OCI-LY7 (cell line): ENCODE data around the gene SPRR2B. TPM values are rescaled to one million over a fixed set of nuclear protein-coding genes. Genes with fewer than 3 reads are reported as not detected.

Source experiments
- BruUV-seq: library from RNA; stranded (reverse); fragments of 400-500 nt; replicated peaks from 2 replicates; lab custom pipeline; 2021; lab: Mats Ljungman, UMichigan
- CTCF ChIA-PET: fragments of 300-600 bp; sonication (Branson Sonifier 250); formaldehyde crosslinking; loops from one replicate; lab custom pipeline; 2022; ENCODE audit warnings: antibody characterized with exemption; ENCODE audit not compliant: unreplicated experiment; lab: Charles Lee
- POLR2A ChIA-PET: fragments of 300-600 bp; sonication (Branson Sonifier 250); formaldehyde crosslinking; loops from one replicate; lab custom pipeline; 2022; ENCODE audit warnings: antibody characterized with exemption; lab: Charles Lee
- DNase-seq: peaks from one replicate; pipeline ENCODE4 v3.0.0-alpha.2; 2015; ENCODE audit warnings: low spot score
- H2AFZ ChIP-seq: fragments of 200-600 bp; sonication (generic), shearing (Covaris generic); 2 replicates; pipeline ENCODE4 v1.6.1; 2014; ENCODE audit warnings: mild to moderate bottlenecking, antibody characterized with exemption, low read length, moderate library complexity
- H3K27ac ChIP-seq: fragments of 200-600 bp; sonication (generic); 2 replicates; pipeline ENCODE4 v1.5.1; 2014; ENCODE audit warnings: mixed run types, low read depth, mild to moderate bottlenecking, moderate library complexity, low read length, inconsistent platforms; ENCODE audit not compliant: poor library complexity, severe bottlenecking
- H3K36me3 ChIP-seq: fragments of 200-600 bp; sonication (generic); 2 replicates; pipeline ENCODE4 v1.6.1; 2014; ENCODE audit warnings: mild to moderate bottlenecking, antibody characterized with exemption, low read length, moderate library complexity, mixed read lengths; ENCODE audit not compliant: insufficient read depth
- H3K4me1 ChIP-seq: fragments of 200-600 bp; sonication (generic); 2 replicates; pipeline ENCODE4 v1.5.1; 2014; ENCODE audit warnings: mild to moderate bottlenecking, low read length; ENCODE audit not compliant: insufficient read depth, poor library complexity, severe bottlenecking
- H3K4me2 ChIP-seq: fragments of 200-600 bp; sonication (generic); 2 replicates; pipeline ENCODE4 v1.6.1; 2014; ENCODE audit warnings: mild to moderate bottlenecking, low read length
- H3K4me3 ChIP-seq: fragments of 200-600 bp; sonication (generic); 2 replicates; pipeline ENCODE4 v1.5.1; 2014; ENCODE audit warnings: mild to moderate bottlenecking, low read depth, low read length; ENCODE audit not compliant: poor library complexity, severe bottlenecking
- H3K79me2 ChIP-seq: fragments of 200-600 bp; sonication (generic); 2 replicates; pipeline ENCODE4 v1.6.1; 2016; ENCODE audit warnings: low read depth, mild to moderate bottlenecking, low read length, moderate library complexity, mixed read lengths; ENCODE audit not compliant: insufficient read depth
- H3K9me2 ChIP-seq: fragments of 200-600 bp; sonication (generic); 2 replicates; pipeline ENCODE4 v1.6.1; 2016; ENCODE audit warnings: mild to moderate bottlenecking, low read length, mixed read lengths; ENCODE audit not compliant: insufficient read depth
- H3K9me3 ChIP-seq: fragments of 200-600 bp; sonication (generic); 2 replicates; pipeline ENCODE4 v1.6.1; 2014; ENCODE audit warnings: mild to moderate bottlenecking, mixed run types, low read length, mixed read lengths
- H4K20me1 ChIP-seq: fragments of 200-600 bp; sonication (generic); 2 replicates; pipeline ENCODE4 v1.6.1; 2014; ENCODE audit warnings: mild to moderate bottlenecking, antibody characterized with exemption, low read length, moderate library complexity, mixed read lengths; ENCODE audit not compliant: insufficient read depth
- CTCF ChIP-seq: fragments of 200-600 bp; sonication (generic); conservative IDR thresholded peaks from 2 replicates; pipeline ENCODE4 v1.5.1; 2014; ENCODE audit warnings: mild to moderate bottlenecking, antibody characterized with exemption, low read length, moderate library complexity, mixed read lengths
- EZH2phosphoT487 ChIP-seq: fragments of 200-600 bp; sonication (generic); IDR thresholded peaks from 2 replicates; pipeline ENCODE4 v1.6.1; 2018; ENCODE audit warnings: low read depth, borderline replicate concordance, mild to moderate bottlenecking, mixed run types, antibody characterized with exemption, low read length, moderate library complexity, mixed read lengths
- intact Hi-C: fragments of 100-400 bp; cut with micrococcal nuclease; formaldehyde crosslinking; loops from one replicate; pipeline ENCODE4 v1.10.0; 2022; ENCODE audit not compliant: unreplicated experiment
- total RNA-seq, 2 experiments: library from RNA; depleted of rRNA in 1 of 2; stranded (reverse); fragments of >200 nt in 1 of 2; shearing (Covaris generic) in 1 of 2; gene quantifications; 2 replicates each; pipeline ENCODE4 v1.2.3, GENCODE V29; 2014 to 2022

SPRR2B gene
- total RNA-seq, 2 experiments from 2014 or later: not detected

- ChIA-PET CTCF (no interaction called here), POLR2A (no interaction called here)
- Histone ChIP-seq H3K4me3 (no peak overlapping the region), H2AFZ (no peak overlapping the region), H3K27ac (no peak overlapping the region), H3K79me2 (no peaks in the 10 kb centered on the region), H4K20me1 (no peaks in the 10 kb centered on the region), H3K4me1 (no peaks in the 10 kb centered on the region), H3K9me2 (no peaks in the 10 kb centered on the region), H3K36me3 (no peaks in the 10 kb centered on the region), H3K4me2 (no peak overlapping the region), H3K9me3 (no peaks in the 10 kb centered on the region)
- intact Hi-C loops: no loop called here
- no peak for DNase-seq
- no peak for TF ChIP-seq CTCF
- no peak for TF ChIP-seq EZH2phosphoT487
- no TSS peak for BruUV-seq
Observed at GRCh38 chr1:153070243-153070642, 1.2 kb downstream of the SPRR2B start.

GRCh38 chr1:153058826-153059784, 12.3 kb downstream of the SPRR2B start:
- Histone ChIP-seq H3K4me1 (peaks cover 5% of the 10 kb centered on the region), H3K9me3 (no peaks in the 10 kb centered on the region), H3K27ac (no peak overlapping the region), H3K36me3 (no peaks in the 10 kb centered on the region), H3K4me3 (no peak overlapping the region), H2AFZ (no peak overlapping the region), H3K4me2 (no peak overlapping the region), H4K20me1 (no peaks in the 10 kb centered on the region), H3K9me2 (no peaks in the 10 kb centered on the region), H3K79me2 (no peaks in the 10 kb centered on the region)
- ChIA-PET CTCF (no interaction called here), POLR2A (no interaction called here)
- no peak for DNase-seq
- intact Hi-C loops: no loop called here
- no peak for TF ChIP-seq EZH2phosphoT487
- no peak for TF ChIP-seq CTCF
- BruUV-seq: no TSS peak

- no peak for DNase-seq
- no peak overlapping the region for H2AFZ ChIP-seq
- CTCF ChIA-PET: no interaction called here
- H3K9me2 ChIP-seq: no peaks in the 10 kb centered on the region
- no peak overlapping the region for H3K27ac ChIP-seq
- BruUV-seq: no TSS peak
- no peaks in the 10 kb centered on the region for H3K36me3 ChIP-seq
- H4K20me1 ChIP-seq: no peaks in the 10 kb centered on the region
- TF ChIP-seq CTCF: peak; percentile 58
- no peak for TF ChIP-seq EZH2phosphoT487
- no peaks in the 10 kb centered on the region for H3K79me2 ChIP-seq
- POLR2A ChIA-PET: no interaction called here
- H3K9me3 ChIP-seq: no peaks in the 10 kb centered on the region
- H3K4me3 ChIP-seq: no peak overlapping the region
- intact Hi-C loops: no loop called here
- H3K4me1 ChIP-seq: peaks cover 5% of the 10 kb centered on the region
- H3K4me2 ChIP-seq: no peak overlapping the region
Observed at GRCh38 chr1:153058154-153058553, 13.3 kb downstream of the SPRR2B start.
